Subcutaneous abdominal adipose tissue (tissue), 5 donors: ENCODE data around the gene FCRL4.

Source experiments
- H3K27ac ChIP-seq: one replicate; pipeline ENCODE4 v1.7.0; 2013; ENCODE audit warnings: low read depth, mild to moderate bottlenecking, inconsistent platforms, low read length, moderate library complexity
- H3K27me3 ChIP-seq, 5 donors: one replicate each; pipeline ENCODE4 v1.7.0; 2013; ENCODE audit warnings: low read length in 5 of 5, inconsistent platforms in 1 of 5; ENCODE audit not compliant: control insufficient read depth in 5 of 5, insufficient read depth in 4 of 5
- H3K36me3 ChIP-seq, 5 donors: one replicate each; pipeline ENCODE4 v1.7.0; 2013; ENCODE audit warnings: low read length in 5 of 5; ENCODE audit not compliant: control insufficient read depth in 5 of 5, insufficient read depth in 5 of 5
- H3K4me1 ChIP-seq, 5 donors: one replicate each; pipeline ENCODE4 v1.7.0; 2013; ENCODE audit warnings: low read length in 5 of 5, mild to moderate bottlenecking in 3 of 5, moderate library complexity in 1 of 5; ENCODE audit not compliant: control insufficient read depth in 5 of 5, insufficient read depth in 5 of 5
- H3K4me3 ChIP-seq, 5 donors: one replicate each; pipeline ENCODE4 v1.7.0; 2013; ENCODE audit warnings: low read length in 5 of 5, low read depth in 1 of 5
- H3K9ac ChIP-seq, 5 donors: one replicate each; pipeline ENCODE4 v1.7.0; 2013; ENCODE audit warnings: low read length in 5 of 5, mild to moderate bottlenecking in 4 of 5, moderate library complexity in 3 of 5
- H3K9me3 ChIP-seq, 5 donors: one replicate each; pipeline ENCODE4 v1.7.0; 2013; ENCODE audit warnings: low read length in 5 of 5; ENCODE audit not compliant: control insufficient read depth in 5 of 5
- donor health status: healthy.
- donor health status: healthy.
- donor health status: healthy.
- donor health status: healthy.
- donor health status: healthy.

Gene FCRL4

GRCh38 chr1:157596384-157596783, 1.5 kb downstream of the FCRL4 start:
- no peak overlapping the region for H3K27ac ChIP-seq
- H3K36me3 ChIP-seq: no peaks in the 10 kb centered on the region
- H3K9ac ChIP-seq: no peak overlapping the region
- H3K27me3 ChIP-seq: peaks cover 0 to 6% (median 3%) of the 10 kb centered on the region in 5 donors
- no peak overlapping the region for H3K4me3 ChIP-seq
- H3K9me3 ChIP-seq: no peaks in the 10 kb centered on the region
- H3K4me1 ChIP-seq: peaks cover 0 to 9% (median 0%) of the 10 kb centered on the region in 5 donors

GRCh38 chr1:157595356-157595755, 2.5 kb downstream of the FCRL4 start:
- no peak overlapping the region for H3K27ac ChIP-seq
- peaks cover 0 to 9% (median 0%) of the 10 kb centered on the region in 5 donors for H3K4me1 ChIP-seq
- H3K4me3 ChIP-seq: no peak overlapping the region
- no peaks in the 10 kb centered on the region for H3K9me3 ChIP-seq
- H3K9ac ChIP-seq: no peak overlapping the region
- no peaks in the 10 kb centered on the region for H3K36me3 ChIP-seq
- H3K27me3 ChIP-seq: peaks cover 0 to 9% (median 3%) of the 10 kb centered on the region in 5 donors

DNA sequence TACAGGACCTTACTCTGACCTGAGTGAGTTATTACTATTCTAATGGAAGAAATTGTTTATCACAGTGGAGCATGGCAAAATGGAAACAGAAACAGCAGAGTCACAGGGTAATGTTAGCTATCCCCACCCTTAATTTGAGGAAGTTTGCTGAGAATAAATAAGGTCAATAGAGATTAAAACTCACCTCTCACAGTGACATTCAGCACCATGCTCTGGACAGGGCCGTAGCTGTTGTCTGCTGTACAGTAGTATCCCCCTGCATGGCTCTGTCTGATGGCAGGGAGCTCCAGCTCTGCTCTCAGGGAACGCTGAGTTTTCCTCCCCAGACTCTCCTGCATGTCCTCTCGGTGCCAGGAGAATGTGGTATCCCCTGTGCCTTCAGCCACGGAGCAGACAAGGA, 11.9 kb downstream of the FCRL4 start:
- Histone ChIP-seq H3K9ac (no peak overlapping the region), H3K27ac (no peak overlapping the region), H3K4me3 (no peak overlapping the region), H3K27me3 (peaks cover 0 to 23% (median 9%) of the 10 kb centered on the region in 5 donors), H3K9me3 (peaks cover 0 to 10% (median 3%) of the 10 kb centered on the region in 5 donors), H3K36me3 (no peaks in the 10 kb centered on the region), H3K4me1 (no peaks in the 10 kb centered on the region)

DNA sequence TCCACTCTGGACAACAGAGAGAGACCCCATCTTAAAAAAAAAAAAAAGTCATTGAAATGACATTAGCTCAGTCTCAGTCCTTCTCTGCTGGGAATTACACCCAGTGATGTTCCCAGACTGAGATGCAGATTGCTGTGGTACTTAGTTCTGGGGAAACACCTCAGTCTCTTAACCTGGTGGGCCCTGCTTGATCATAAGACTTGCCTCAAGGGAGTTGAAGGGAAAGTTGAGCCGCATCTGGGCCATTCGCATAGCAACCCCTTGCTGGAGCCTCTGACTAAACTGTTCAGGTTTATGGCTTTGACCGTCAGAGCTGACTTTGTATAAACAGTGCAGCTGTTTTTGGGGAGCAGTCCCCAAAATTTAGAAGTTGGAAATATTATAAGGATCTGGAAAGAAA, 13.4 kb downstream of the FCRL4 start:
- H3K4me1 ChIP-seq: no peaks in the 10 kb centered on the region

GRCh38 chr1:157580828-157581210, 17.1 kb downstream of the FCRL4 start:
- Histone ChIP-seq H3K4me1 (no peaks in the 10 kb centered on the region), H3K27me3 (peaks cover 0 to 2% (median 0%) of the 10 kb centered on the region in 5 donors), H3K27ac (no peak overlapping the region), H3K4me3 (no peak overlapping the region), H3K9ac (no peak overlapping the region), H3K9me3 (peaks cover 0 to 10% (median 3%) of the 10 kb centered on the region in 5 donors), H3K36me3 (no peaks in the 10 kb centered on the region)

More for the DNA sequence above, 13.4 kb downstream of the FCRL4 start:
- Histone ChIP-seq H3K9me3 (peaks cover 0 to 10% (median 3%) of the 10 kb centered on the region in 5 donors), H3K36me3 (no peaks in the 10 kb centered on the region), H3K9ac (no peak overlapping the region), H3K27me3 (peaks cover 0 to 16% (median 7%) of the 10 kb centered on the region in 5 donors), H3K27ac (no peak overlapping the region), H3K4me3 (no peak overlapping the region)

DNA sequence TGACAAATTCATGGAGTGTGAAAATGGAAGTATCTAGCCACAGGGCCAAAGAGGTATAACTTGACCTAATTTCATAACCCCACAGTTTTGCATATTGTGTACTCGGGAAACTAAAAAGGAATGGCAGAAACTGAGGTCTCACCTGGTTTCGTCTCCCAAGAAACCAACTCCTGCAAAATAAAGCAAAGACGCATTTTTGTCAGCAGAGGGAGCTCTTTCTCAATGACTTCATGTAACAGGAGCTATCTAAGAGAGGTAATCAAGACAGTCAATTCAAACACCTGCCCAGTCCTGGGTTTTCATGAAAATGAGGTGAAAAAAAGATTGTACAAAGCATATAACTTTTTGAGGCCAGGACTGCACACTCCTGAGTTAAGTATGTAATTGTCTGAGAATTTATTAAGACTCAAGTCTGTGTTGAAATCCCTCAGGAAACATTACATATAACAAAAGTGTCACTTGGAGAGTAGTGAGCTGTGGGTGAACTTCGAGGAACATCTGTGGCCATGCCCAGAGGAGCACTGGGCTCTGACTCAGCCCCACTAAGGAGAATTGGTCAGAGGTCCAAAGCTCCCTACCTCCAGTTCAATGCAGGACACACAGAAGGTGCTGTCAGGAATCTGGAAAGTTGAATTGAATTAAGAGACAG, 17.6 kb downstream of the FCRL4 start:
- Histone ChIP-seq H3K4me3 (no peak overlapping the region), H3K27me3 (no peaks in the 10 kb centered on the region), H3K9me3 (peaks cover 0 to 10% (median 3%) of the 10 kb centered on the region in 5 donors), H3K4me1 (no peaks in the 10 kb centered on the region), H3K9ac (no peak overlapping the region), H3K27ac (no peak overlapping the region), H3K36me3 (no peaks in the 10 kb centered on the region)

DNA sequence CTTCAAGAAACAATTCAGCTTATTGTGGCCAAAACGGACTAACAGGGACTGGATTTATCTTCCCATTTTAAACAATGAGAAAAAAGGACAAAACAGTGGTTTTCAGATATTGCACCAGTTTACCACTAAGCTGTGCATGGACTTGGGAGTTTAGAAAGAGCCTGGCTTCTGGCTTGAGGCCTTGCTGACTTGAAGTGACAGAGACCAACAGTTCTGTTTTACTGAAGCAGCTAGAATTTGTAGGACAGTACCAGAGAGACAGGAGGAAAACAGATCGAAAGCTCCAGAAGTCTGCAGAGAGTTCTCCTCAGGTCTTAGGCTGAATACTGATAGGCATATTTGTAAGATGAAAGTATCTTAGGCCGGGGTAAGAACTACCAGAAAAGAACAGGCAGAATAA, 20.5 kb downstream of the FCRL4 start:
- H3K27me3 ChIP-seq: no peaks in the 10 kb centered on the region
- H3K9ac ChIP-seq: no peak overlapping the region
- H3K4me1 ChIP-seq: no peaks in the 10 kb centered on the region
- H3K36me3 ChIP-seq: no peaks in the 10 kb centered on the region
- no peak overlapping the region for H3K27ac ChIP-seq
- no peak overlapping the region for H3K4me3 ChIP-seq
- no peaks in the 10 kb centered on the region for H3K9me3 ChIP-seq

DNA sequence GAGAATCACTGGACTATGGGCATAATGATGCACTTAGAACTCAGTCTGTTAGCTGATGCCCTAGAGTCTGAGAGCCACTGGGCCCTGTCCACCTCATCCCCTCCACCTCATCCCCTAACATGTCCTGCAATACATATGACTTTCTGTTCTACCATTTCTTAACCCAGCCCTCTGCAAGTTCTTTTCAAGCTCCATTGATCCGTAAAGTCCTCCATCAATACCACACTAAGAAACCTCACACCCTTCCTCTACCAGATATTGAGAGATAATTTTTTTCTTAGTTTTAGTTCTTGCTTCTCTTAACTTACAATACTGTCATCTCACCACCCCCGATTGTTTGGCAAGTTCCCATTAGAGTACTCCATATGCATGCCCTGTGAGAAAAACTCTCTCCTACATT, 22.1 kb downstream of the FCRL4 start:
- no peaks in the 10 kb centered on the region for H3K27me3 ChIP-seq
- H3K4me3 ChIP-seq: no peak overlapping the region
- H3K9ac ChIP-seq: no peak overlapping the region
- H3K36me3 ChIP-seq: no peaks in the 10 kb centered on the region
- no peaks in the 10 kb centered on the region for H3K9me3 ChIP-seq
- H3K4me1 ChIP-seq: no peaks in the 10 kb centered on the region
- H3K27ac ChIP-seq: no peak overlapping the region

- no peaks in the 10 kb centered on the region for H3K4me1 ChIP-seq
- no peaks in the 10 kb centered on the region for H3K36me3 ChIP-seq
- H3K27ac ChIP-seq: no peak overlapping the region
- no peak overlapping the region for H3K9ac ChIP-seq
- H3K27me3 ChIP-seq: no peaks in the 10 kb centered on the region
- no peaks in the 10 kb centered on the region for H3K9me3 ChIP-seq
- no peak overlapping the region for H3K4me3 ChIP-seq
Measured at GRCh38 chr1:157574836-157575235, 23.0 kb downstream of the FCRL4 start.

- H3K36me3 ChIP-seq: no peaks in the 10 kb centered on the region
- no peak overlapping the region for H3K27ac ChIP-seq
- no peaks in the 10 kb centered on the region for H3K4me1 ChIP-seq
- no peaks in the 10 kb centered on the region for H3K9me3 ChIP-seq
- H3K4me3 ChIP-seq: no peak overlapping the region
- peaks cover 0 to 3% (median 0%) of the 10 kb centered on the region in 5 donors for H3K27me3 ChIP-seq
- no peak overlapping the region for H3K9ac ChIP-seq
Measured at GRCh38 chr1:157566484-157567300, 31.2 kb downstream of the FCRL4 start.
